ENCODE results near the gene SLC22A1. TPM values are rescaled to one million over a fixed set of nuclear protein-coding genes. Genes with fewer than 3 reads are reported as not detected.
"Not testable (repeated sequence)": the region's sequence is repeated elsewhere in the genome, so short reads cannot be mapped to it uniquely, and the experiment has no call there.

Gene SLC22A1
- total RNA-seq, 1 donor from 2014 or later = 0.57 TPM

DNA sequence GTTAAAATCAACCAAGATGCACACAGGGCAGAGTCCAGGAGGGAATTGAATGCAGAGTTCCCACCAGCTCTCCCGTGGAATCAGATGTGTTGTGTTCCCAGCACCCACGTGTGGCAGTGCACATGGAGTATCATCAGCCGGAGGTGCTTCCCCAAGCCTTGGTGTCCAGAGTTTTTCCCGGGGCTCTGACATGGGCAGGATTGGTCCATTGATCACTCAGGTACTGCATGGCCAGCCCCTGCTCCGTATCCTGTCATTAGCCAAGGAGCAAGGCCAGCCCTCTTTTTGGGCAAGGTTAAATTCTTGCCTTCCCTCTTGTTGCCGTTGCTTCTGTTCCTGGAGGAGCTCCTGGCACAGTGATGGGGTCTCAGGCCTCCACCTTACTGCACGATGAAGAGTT lies 28.6 kb upstream of the SLC22A1 start:
- intact Hi-C loops (cut with micrococcal nuclease) = no loop called here

DNA sequence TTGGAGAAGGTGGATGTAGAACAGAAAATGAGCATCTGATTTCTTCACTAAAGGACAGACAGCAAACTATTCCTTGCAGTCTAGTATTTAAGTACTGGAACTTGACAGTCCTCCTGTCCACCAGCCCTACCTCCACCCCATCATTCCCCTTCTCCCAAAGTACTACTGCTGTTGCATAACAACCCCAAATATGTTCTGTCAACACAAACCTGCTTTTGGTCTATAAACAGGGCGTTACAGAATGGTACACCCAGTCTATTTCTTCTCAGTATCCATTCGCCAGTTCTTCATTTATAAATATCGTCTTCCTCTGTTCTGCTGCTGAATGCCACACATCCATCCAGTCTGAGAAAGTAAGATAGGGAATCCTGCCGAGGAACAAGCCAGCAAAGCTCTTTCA lies 27.7 kb upstream of the SLC22A1 start:
- intact Hi-C loops (cut with micrococcal nuclease) = no loop called here

DNA sequence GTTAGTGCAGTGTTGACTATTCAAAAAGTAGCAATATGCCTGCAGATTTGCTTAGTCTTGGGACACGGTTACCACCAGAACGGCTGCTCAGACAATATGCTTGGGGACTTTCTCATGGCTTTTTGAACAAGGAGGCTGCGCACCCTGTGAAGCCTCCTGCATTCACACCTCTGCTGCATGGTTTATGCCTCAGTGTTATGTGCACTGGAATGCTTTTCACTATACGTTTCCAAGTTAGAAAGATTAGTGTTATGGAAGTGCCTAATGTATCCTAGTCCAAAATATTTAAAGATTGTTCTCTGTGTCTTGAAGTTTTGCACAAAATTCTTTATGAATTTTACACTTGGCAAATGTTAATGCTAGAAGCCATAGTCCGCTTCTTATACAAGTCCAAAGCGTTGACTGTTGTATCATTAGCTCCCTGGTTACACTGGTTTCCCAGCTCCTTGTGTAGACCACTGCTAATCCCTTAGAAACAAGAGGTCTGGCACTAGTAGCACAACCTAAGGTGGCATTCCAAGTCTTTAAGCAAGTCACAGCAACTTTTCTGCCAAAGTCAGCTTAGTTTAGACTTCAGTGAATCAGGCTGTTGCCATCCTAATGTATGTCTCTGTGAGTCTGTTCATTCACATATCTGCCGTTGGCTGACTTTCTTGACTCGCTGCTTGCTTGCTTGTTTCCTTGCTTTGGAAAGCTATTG lies 26.3 kb upstream of the SLC22A1 start:
- intact Hi-C loops (cut with micrococcal nuclease) = no loop called here

DNA sequence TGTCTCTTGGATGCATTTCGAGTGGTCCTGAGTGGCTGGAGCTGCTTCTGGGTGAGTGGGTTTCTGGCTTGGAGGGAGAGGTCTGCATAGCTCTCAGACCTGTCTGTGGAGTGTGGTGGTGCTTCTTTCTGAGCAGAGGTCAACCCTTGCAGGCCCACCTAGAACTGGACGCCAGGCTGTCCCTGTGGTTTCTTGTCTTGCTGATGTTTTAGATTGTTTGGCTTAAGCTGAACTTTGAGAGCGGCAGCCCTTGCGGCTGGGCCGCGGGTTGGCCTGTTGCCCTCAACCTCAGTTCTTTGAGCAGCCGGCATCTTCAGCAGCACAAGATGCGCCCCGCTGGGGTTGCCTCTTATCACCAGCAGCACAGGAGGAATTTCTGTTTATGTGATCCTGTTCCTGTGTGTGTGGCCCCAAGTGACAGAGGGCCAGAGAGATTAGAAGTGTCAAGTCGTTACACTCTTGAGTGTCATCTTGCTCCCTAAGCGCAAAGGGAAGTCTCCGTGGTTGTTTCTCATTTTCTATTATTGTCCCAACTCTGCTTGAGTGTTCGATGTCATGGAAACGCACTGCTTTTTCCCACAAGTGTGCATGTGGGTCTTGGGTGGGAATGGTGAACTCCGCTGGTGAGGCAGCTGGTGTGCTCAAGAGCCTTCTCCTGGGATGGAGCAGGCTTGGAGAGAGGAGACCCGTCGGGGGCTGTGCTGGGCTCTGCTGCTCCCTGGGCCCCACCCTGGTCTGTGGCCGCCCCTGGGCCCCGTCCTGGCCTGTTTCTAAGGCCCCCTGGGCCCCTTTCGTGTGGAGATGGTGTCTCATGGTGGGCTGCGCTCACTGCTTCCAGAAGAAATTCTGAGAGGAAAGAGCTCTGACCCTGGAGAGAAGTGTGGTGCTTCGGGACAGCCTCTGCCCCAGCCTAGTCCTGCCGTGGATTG lies 20.1 kb upstream of the SLC22A1 start:
- intact Hi-C loops (cut with micrococcal nuclease) = loop anchor here (2.0 to 5.0 kb wide), 2 partner anchors 314 to 409 kb away; partner anchors contain the start of genes SOD2 and TCP1

DNA sequence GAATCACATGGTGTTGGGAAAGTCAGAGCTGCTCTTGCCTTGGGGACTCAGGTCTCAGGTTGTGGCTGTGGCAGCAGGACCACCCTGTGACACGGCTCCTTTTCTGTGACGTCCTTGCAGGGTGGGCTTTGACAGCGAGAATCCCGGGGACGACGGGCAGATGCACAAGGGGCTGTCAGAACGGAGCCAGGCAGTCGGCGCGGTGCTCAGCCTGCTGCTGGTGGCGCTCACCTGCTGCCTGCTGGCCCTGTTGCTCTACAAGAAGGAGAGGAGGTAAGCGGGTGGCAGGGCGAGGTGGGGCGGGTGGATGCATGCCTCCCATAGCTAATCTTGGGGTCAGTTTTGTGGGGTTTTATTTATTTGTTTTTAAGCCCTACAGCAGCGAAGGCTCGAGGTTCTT lies 19.2 kb upstream of the SLC22A1 start:
- intact Hi-C loops (cut with micrococcal nuclease) = loop anchor here (2.0 to 5.0 kb wide), 2 partner anchors 315 to 410 kb away; partner anchors contain the start of genes SOD2 and TCP1

DNA sequence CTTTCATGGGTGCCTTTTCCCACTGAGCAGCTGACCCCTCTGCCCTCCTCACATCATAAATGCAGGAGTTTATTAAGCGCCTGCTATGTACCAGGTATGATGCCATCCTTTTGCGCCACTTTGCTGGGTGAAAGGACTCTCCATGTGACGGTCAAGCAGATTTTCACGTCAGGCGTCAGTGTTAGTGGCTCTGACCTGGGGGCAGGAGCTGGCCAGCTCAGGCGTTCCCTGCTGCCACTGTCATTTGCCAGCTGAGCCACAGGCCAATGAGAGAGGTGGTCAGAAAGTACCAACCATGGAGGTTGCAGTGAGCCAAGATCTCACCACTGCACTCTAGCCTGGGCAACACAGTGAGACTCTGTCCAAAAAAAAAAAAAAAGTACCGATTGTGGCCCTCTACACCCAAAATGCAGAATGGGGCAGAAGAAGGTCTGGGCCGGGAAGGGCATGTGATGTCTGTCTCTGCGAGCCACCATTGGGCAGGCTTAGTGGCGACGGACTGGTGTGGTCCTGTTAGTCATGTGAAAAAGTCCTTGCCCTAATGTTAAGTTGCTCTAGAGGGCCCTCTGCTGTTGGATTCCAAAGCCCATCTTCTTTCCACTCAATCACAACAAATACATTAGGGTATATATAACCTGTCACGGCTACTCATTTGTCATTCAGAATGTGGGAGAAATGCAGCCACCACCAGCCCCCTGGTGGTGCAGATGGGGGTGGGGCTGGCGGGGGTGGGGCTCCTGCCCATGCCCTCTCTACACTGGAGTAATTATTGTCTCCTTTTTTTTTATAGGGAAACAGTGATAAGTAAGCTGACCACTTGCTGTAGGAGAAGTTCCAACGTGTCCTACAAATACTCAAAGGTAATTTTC lies 18.4 kb upstream of the SLC22A1 start:
- intact Hi-C loops (cut with micrococcal nuclease) = loop anchor here (1.0 to 5.0 kb wide), 3 partner anchors 240 to 410 kb away; partner anchors contain the start of genes SOD2 and TCP1

DNA sequence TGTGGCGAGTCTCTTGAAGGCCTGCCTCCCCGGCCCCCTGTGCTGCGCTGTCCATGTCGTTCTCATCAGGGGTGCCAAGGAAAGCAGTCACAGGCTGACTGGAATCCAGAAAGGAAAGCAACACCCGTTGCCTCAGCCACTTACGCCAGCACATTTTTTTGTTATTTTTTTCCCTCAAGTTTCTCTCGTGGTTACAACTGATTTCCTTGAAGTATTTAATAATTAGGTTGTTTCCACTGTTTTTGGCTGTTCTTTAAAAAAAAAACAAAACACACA lies 17.9 kb upstream of the SLC22A1 start:
- intact Hi-C loops (cut with micrococcal nuclease) = loop anchor here (1.0 to 5.0 kb wide), 3 partner anchors 240 to 411 kb away; partner anchors contain the start of genes SOD2 and TCP1

DNA sequence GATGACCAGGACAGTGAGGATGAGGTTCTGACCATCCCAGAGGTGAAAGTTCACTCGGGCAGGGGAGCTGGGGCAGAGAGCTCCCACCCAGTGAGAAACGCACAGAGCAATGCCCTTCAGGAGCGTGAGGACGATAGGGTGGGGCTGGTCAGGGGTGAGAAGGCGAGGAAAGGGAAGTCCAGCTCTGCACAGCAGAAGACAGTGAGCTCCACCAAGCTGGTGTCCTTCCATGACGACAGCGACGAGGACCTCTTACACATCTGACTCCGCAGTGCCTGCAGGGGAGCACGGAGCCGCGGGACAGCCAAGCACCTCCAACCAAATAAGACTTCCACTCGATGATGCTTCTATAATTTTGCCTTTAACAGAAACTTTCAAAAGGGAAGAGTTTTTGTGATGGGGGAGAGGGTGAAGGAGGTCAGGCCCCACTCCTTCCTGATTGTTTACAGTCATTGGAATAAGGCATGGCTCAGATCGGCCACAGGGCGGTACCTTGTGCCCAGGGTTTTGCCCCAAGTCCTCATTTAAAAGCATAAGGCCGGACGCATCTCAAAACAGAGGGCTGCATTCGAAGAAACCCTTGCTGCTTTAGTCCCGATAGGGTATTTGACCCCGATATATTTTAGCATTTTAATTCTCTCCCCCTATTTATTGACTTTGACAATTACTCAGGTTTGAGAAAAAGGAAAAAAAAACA lies 16.6 kb upstream of the SLC22A1 start:
- intact Hi-C loops (cut with micrococcal nuclease) = loop anchor here (5.0 kb wide), 1 partner anchor 318 kb away; the partner anchor contains the start of gene TCP1

DNA sequence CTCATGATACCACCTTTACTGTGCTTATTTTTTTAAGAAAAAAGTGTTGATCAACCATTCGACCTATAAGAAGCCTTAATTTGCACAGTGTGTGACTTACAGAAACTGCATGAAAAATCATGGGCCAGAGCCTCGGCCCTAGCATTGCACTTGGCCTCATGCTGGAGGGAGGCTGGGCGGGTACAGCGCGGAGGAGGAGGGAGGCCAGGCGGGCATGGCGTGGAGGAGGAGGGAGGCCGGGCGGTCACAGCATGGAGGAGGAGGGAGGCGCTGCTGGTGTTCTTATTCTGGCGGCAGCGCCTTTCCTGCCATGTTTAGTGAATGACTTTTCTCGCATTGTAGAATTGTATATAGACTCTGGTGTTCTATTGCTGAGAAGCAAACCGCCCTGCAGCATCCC lies 15.6 kb upstream of the SLC22A1 start:
- intact Hi-C loops (cut with micrococcal nuclease) = no loop called here

DNA sequence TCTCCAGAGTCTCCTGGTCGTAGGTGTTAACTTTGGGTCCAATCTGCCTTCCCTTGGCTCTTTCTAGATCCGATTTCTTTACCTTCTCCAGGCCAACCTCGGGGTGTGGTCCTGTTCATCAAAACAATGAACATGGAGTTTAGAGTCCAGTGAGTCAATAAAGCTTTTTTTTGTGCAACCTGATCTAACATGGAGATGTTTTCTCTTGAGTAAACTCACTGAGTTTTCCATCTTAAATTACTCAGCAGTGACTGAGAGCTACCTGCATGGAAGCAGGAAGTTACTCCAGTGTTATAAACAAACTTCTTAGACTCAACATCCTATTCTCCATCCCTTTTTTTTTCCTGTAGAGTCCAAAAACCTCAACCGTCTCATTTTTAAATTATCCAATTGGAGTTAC lies 14.9 kb upstream of the SLC22A1 start:
- intact Hi-C loops (cut with micrococcal nuclease) = no loop called here

DNA sequence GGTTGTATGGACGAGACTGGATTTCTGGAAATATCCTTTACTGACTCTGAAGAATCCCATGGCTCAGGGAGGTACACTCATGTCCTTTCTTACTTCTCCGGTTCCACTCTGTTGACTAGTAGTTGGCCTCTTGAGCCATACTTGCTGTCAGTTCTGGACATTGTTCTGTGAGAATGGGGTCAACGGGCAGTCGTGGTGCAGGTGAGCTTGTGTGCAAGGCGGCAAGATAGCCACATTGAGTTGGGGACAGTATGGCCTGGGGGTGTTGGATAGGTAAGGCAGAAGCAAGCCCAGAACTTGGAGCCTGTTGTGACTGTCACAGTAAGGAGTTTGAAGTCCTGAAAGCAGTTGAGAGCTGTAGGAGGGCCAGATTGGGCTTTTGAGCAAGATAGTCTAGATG lies 13.5 kb upstream of the SLC22A1 start:
- intact Hi-C loops (cut with micrococcal nuclease) = no loop called here

DNA sequence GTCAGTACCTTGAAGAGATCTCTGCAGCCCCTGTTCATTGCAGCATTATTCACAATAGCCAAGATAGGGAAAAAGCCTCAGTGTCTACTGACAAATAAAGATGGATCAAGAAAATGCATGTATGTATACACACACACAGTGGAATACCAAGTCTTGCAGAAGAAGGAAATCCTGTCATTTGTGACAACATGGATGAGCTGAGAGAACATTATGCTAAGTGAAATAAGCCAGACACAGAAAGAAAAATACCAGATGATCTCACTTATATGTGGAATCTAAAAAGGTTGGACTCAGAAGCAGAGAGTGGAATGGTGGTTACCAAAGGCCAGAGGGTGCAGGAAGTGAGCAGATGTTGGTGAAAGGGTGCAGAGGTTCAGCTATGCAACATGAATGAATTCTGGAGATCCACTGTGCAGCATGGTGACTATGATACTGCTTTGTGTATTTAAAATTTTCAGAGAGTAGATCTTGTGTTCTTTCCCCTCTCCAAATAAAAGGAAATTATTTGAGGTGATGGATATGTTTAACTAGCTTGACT lies 11.0 kb upstream of the SLC22A1 start:
- intact Hi-C loops (cut with micrococcal nuclease) = no loop called here

DNA sequence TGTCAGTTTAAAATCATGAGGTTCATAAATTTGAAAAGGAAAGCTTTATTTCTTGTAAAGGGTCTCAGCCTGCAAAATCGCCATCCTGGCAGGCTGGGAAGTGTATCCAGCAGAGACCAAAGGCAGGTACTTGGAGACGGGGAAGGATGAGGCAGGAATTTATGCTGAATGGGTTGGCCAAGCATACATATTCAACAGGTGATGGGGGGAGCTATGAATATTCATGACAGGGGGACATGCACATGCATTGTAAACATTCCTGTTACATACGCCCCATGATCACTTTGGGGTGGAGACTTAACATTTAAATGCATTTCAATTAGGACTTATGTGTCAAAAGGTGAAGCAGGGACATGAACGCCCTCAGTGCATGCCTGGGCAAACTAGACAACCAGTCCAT lies 9.8 kb upstream of the SLC22A1 start:
- intact Hi-C loops (cut with micrococcal nuclease) = no loop called here

DNA sequence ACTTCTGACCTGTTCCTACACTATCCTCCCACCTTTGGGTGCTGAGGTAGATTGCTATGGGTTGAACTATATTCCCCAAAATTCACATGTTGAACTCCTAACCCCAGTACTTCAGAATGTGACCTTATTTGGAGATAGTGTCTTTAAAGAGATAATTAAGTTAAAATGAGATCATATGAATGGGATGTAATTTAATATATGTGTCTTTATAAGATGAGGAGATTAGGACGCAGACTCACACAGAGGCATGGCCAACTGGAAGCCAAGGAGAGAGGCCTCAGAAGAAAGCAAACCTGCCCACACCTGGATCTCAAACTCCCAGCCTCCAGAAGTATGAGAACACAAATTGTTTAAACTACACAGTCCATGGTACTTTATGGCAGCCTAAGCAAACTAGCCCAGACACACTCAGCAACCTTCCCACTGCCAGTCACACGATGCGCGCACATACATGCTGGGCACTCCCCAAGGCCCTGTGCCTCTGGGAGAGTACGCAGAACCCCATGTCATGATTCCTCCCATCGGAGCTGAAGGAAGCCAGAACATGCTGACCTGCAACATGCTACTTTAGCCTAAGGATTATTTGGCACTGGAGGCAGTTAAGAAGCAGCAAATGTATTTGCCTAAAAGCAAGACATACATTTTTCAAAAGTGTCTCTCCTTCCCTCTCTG lies 8.9 kb upstream of the SLC22A1 start:
- intact Hi-C loops (cut with micrococcal nuclease) = no loop called here

DNA sequence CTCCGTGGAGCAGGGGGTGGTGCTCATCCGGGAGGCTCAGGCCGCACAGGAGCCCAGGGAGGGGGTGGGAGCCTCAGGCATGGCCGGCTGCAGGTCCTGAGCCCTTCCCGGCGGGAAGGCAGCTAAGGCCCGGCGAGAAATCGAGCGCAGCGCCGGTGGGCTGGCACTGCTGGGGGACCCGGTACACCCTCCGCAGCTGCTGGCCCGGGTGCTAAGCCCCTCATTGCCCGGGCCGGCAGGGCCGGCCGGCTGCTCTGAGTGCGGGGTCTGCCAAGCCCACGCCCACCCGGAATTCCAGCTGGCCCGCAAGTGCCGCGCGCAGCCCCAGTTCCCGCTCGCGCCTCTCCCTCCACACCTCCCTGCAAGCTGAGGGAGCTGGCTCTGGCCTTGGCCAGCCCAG lies 7.1 kb upstream of the SLC22A1 start:
- intact Hi-C loops (cut with micrococcal nuclease) = not testable (repeated sequence)

DNA sequence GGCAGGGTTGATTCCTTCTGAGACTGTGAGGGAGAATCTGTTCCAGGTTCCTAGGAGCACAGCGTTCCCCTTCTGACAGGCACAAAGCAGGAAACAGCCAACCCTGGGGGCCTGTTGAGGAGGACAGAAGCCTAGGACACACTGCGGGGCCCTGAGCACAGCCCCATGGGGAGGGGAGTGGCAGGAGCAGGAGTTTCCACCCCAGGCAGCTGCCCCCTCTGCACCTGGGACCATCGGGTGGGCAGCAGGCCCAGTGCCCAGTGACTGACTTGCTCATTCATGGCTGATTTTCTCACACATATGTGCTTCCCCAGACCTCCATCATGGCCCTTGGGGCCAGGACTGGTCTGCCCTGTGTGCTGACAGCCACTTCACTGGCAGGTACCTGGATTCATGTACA lies 6.2 kb upstream of the SLC22A1 start:
- intact Hi-C loops (cut with micrococcal nuclease) = no loop called here

DNA sequence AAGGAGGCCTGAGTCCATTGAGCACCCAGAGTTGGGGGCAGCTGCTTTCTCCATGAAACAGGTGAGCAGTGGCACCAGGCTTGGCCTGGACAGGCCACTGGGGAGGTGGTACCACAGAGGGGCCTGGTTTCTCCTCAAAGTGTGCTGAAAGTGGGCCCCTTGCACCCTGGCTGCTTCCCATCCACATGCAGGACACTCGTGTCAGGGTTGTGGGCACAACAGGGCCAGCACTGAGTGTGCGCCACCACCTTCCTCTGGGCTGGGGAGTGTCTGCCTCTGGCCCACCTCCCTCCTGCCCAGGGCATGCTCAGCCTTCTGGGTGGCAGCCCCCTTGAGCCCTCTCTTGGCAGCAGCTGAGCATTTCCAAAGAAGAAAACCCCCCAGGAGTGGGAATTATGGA lies 5.2 kb upstream of the SLC22A1 start:
- intact Hi-C loops (cut with micrococcal nuclease) = no loop called here

DNA sequence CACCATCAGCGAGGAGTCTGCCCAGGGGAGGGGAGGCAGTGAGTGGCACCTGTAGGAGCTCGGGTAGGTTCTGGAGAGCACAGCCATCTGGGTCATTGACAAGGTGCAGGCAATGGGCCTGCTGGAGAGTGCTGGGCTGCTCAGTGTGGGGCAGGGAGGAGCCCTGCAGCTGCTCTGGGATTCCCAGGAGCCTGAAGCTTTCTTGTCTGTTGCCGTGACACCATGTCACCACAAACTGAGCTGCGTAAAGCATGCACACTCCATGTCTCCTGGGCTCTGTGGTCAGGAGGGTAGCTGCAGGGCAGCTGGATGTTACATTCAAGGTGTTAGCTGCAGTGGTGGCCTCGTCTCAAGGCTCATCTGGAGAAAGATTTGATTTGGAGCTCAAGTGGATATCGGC lies 4.5 kb upstream of the SLC22A1 start:
- intact Hi-C loops (cut with micrococcal nuclease) = no loop called here

DNA sequence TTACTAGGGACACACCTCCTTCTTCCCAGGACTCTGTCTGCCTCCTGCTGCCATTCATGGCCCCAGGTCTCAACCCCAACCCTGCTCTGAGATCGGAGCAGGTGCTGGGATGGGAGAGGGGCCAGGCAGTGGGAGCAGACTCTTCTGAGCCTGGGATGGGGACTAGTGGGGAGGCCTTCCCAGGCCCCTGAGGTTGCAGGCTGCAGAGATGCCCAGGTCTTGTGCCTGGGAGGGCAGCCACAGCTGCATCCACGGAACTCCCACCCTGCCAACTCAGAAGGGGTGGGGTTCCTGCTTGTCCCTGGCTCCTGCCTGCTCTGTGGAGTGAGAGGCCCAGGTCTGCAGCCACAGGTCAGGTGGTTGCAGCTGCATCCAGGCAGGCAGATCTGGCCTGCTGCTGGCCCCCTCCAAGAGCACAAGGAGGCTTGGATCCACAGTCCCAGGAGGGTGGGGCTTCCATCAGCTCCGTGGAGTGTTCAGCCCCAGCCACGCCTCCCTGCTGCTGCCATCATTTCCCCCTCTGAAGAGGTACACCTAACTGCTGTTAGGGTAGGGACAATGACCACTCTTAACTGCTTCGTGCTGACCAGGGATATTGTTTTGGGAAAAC lies 2.9 kb upstream of the SLC22A1 start:
- intact Hi-C loops (cut with micrococcal nuclease) = no loop called here

DNA sequence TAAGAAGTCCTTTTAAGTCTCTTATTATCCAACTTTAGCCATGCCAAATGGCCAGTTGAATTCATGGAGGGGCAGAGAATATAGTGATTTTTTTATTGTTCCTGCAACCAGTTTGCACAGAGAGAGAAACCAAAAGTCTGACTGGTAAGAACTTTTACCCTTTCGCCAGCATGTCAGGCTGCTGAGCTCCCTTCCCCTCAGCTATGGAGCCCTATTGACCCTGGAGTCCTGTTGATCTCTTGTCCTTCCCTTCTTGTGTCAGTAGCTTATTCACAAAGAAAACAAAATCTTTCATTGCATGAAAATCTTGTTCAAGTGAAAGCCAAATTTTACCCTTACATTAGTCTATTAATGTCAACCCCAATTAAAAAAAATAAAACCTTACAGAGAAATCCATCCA lies 1.5 kb upstream of the SLC22A1 start:
- intact Hi-C loops (cut with micrococcal nuclease) = no loop called here
